A172 (cell line): ENCODE results near the gene XRCC3. TPM values are rescaled to one million over a fixed set of nuclear protein-coding genes. Genes with fewer than 3 reads are reported as not detected.

Experiments
- DNase-seq: peaks from one replicate; pipeline ENCODE4 v3.0.0-alpha.2; 2015; ENCODE audit warnings: low spot score
- total RNA-seq: library from RNA; depleted of rRNA; stranded (reverse); fragments of >200 nt; shearing (Covaris generic); gene quantifications from 2 replicates; pipeline ENCODE4 v1.2.3, GENCODE V29; 2014; rRNA removed

Gene XRCC3
- 24.4 and 24.5 TPM in 2 replicates for total RNA-seq

- peak; percentile 96 for DNase-seq
Observed at GRCh38 chr14:103715052-103716000, at the start of gene XRCC3, which contains the start of gene ZFYVE21. XRCC3 (minus strand) TSS chr14:103715451; CDS start chr14:103711087, 4,364 bp downstream. ZFYVE21 (plus strand) TSS chr14:103715810; CDS start chr14:103715842, 32 bp downstream.

- DNase-seq = no peak
Observed at GRCh38 chr14:103763730-103764488, 48.7 kb upstream of the XRCC3 start.

GRCh38 chr14:103762541-103762940, 47.3 kb upstream of the XRCC3 start:
- DNase-seq = no peak

GRCh38 chr14:103762036-103762435, 46.8 kb upstream of the XRCC3 start:
- DNase-seq = no peak

GRCh38 chr14:103758059-103758776, 43.0 kb upstream of the XRCC3 start:
- no peak for DNase-seq

GRCh38 chr14:103755060-103755459, 39.8 kb upstream of the XRCC3 start:
- no peak for DNase-seq

- no peak for DNase-seq
Observed at GRCh38 chr14:103753774-103754173, 38.5 kb upstream of the XRCC3 start.

GRCh38 chr14:103749860-103750259, 34.6 kb upstream of the XRCC3 start:
- DNase-seq = no peak

- DNase-seq = no peak
Observed at GRCh38 chr14:103749452-103749851, 34.2 kb upstream of the XRCC3 start.

GRCh38 chr14:103748534-103748857, 33.2 kb upstream of the XRCC3 start:
- no peak for DNase-seq

- DNase-seq = no peak
Observed at GRCh38 chr14:103746701-103747100, 31.4 kb upstream of the XRCC3 start.

GRCh38 chr14:103745424-103745823, 30.2 kb upstream of the XRCC3 start:
- DNase-seq = no peak

- DNase-seq = no peak
Observed at GRCh38 chr14:103744621-103745395, 29.6 kb upstream of the XRCC3 start.

GRCh38 chr14:103743691-103744090, 28.4 kb upstream of the XRCC3 start:
- no peak for DNase-seq

GRCh38 chr14:103742499-103743255, 27.4 kb upstream of the XRCC3 start:
- DNase-seq = no peak

- no peak for DNase-seq
Observed at GRCh38 chr14:103741876-103742275, 26.6 kb upstream of the XRCC3 start.

GRCh38 chr14:103740991-103741689, 25.9 kb upstream of the XRCC3 start:
- DNase-seq = no peak

- no peak for DNase-seq
Observed at GRCh38 chr14:103739793-103740501, 24.7 kb upstream of the XRCC3 start.

GRCh38 chr14:103739466-103739792, 24.2 kb upstream of the XRCC3 start:
- DNase-seq = no peak
